GM18526 (cell line): Measurements from ENCODE around the gene AQP4.

Source experiments
- POLR2A ChIP-seq: IDR thresholded peaks from 3 replicates; pipeline ENCODE4 v1.6.1; 2011; ENCODE audit not compliant: insufficient read length; ENCODE audit errors: extremely low read depth

Gene AQP4

GRCh38 chr18:26809346-26809745 lies 56.2 kb downstream of the AQP4 start:
- TF ChIP-seq POLR2A = no peak

GRCh38 chr18:26806224-26806623 lies 59.3 kb downstream of the AQP4 start:
- TF ChIP-seq POLR2A = no peak

GRCh38 chr18:26804519-26804918 lies 61.0 kb downstream of the AQP4 start:
- TF ChIP-seq POLR2A = no peak

GRCh38 chr18:26803643-26804042 lies 61.9 kb downstream of the AQP4 start:
- no peak for TF ChIP-seq POLR2A

- TF ChIP-seq POLR2A = no peak
Observed at GRCh38 chr18:26802330-26803200, 62.9 kb downstream of the AQP4 start.
